MCF 10A (cell line): Measurements from ENCODE around the gene CDK14. TPM values are rescaled to one million over a fixed set of nuclear protein-coding genes. Genes with fewer than 3 reads are reported as not detected.

Experiments used
- BruUV-seq: library from RNA; stranded (reverse); fragments of 400-500 nt; replicated peaks from 2 replicates; lab custom pipeline; 2021; lab: Mats Ljungman, UMichigan
- CTCF ChIA-PET: fragments of 300-600 bp; sonication (Branson Sonifier 250); formaldehyde crosslinking; extraction: SDS; loops from one replicate; lab custom pipeline; 2021; ENCODE audit warnings: antibody characterized with exemption, inconsistent platforms; lab: Yijun Ruan, JAX
- POLR2A ChIA-PET: fragments of 300-600, 350-650 bp; sonication (Branson Sonifier 250); formaldehyde crosslinking; extraction: SDS; loops from one replicate; lab custom pipeline; 2020; ENCODE audit warnings: antibody characterized with exemption, inconsistent platforms; lab: Yijun Ruan, JAX
- DNase-seq: peaks from one replicate; pipeline ENCODE4 v3.0.0-alpha.2; 2018; ENCODE audit not compliant: unreplicated experiment
- H3K27ac Mint-ChIP-seq: one replicate; pipeline ENCODE4 v1.8.0; 2022; ENCODE audit warnings: mild to moderate bottlenecking, low read depth, mixed read lengths; ENCODE audit not compliant: unreplicated experiment
- H3K27me3 Mint-ChIP-seq: one replicate; pipeline ENCODE4 v1.8.0; 2022; ENCODE audit warnings: mixed read lengths; ENCODE audit not compliant: insufficient read depth, unreplicated experiment
- H3K36me3 Mint-ChIP-seq: one replicate; pipeline ENCODE4 v1.8.0; 2022; ENCODE audit warnings: mild to moderate bottlenecking, moderate library complexity, mixed read lengths; ENCODE audit not compliant: insufficient read depth, unreplicated experiment
- H3K4me1 Mint-ChIP-seq: one replicate; pipeline ENCODE4 v1.8.0; 2022; ENCODE audit warnings: mixed read lengths; ENCODE audit not compliant: insufficient read depth, unreplicated experiment
- H3K4me3 Mint-ChIP-seq: one replicate; pipeline ENCODE4 v1.8.0; 2022; ENCODE audit warnings: mild to moderate bottlenecking, moderate library complexity, mixed read lengths; ENCODE audit not compliant: unreplicated experiment
- H3K9me3 Mint-ChIP-seq: one replicate; pipeline ENCODE4 v1.8.0; 2022; ENCODE audit warnings: mixed read lengths; ENCODE audit not compliant: unreplicated experiment
- intact Hi-C: fragments of 100-400 bp; cut with micrococcal nuclease; formaldehyde crosslinking; loops from 2 replicates; pipeline ENCODE4 v1.14.1; 2022
- total RNA-seq: library from RNA; stranded (reverse); gene quantifications from 2 replicates; pipeline ENCODE4 v1.2.3, GENCODE V29; 2022
- TF ChIP-seq, protein P1 (sequence below): fragments of 200-600 bp; IDR thresholded peaks from one replicate; pipeline ENCODE4 v1.8.0; 2022; ENCODE audit warnings: antibody characterized with exemption, mild to moderate bottlenecking; ENCODE audit not compliant: unreplicated experiment

The CDK14 gene
- total RNA-seq, 1 experiment from 2014 or later, result 32.0 TPM

DNA sequence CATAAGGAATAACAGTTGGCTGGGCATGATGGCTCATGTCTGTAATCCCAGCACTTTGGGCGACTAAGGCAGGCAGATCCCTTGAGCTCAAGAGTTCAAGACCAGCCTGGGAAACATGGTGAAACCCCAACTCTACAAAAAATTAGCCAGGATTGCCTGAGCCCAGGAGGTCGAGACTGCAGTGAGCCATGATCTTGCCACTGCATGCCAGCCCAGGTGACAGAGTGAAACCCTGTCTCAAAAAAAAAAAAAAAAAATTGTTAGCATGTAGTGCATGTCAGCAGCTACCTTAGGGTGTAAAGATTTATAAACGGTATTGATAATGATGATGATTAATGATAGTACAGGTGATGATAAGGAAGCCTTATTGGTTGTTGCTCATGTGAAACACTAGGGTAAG is 336.9 kb downstream of the CDK14 start:
- Mint-ChIP-seq H3K36me3 (peaks cover 4% of the 10 kb centered on the region), H3K27me3 (no peaks in the 10 kb centered on the region), H3K4me1 (no peaks in the 10 kb centered on the region), H3K27ac (no peak overlapping the region), H3K9me3 (no peaks in the 10 kb centered on the region), H3K4me3 (no peak overlapping the region)
- ChIA-PET POLR2A (interaction anchor here (0.6 kb wide), 1 partner anchor 475 kb away, joined by 3 read pairs; no protein-coding TSS in a partner anchor), CTCF (no interaction called here)
- TF ChIP-seq, protein P1, sequence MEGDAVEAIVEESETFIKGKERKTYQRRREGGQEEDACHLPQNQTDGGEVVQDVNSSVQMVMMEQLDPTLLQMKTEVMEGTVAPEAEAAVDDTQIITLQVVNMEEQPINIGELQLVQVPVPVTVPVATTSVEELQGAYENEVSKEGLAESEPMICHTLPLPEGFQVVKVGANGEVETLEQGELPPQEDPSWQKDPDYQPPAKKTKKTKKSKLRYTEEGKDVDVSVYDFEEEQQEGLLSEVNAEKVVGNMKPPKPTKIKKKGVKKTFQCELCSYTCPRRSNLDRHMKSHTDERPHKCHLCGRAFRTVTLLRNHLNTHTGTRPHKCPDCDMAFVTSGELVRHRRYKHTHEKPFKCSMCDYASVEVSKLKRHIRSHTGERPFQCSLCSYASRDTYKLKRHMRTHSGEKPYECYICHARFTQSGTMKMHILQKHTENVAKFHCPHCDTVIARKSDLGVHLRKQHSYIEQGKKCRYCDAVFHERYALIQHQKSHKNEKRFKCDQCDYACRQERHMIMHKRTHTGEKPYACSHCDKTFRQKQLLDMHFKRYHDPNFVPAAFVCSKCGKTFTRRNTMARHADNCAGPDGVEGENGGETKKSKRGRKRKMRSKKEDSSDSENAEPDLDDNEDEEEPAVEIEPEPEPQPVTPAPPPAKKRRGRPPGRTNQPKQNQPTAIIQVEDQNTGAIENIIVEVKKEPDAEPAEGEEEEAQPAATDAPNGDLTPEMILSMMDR, result no peak
- no TSS peak for BruUV-seq
- intact Hi-C loops, result no loop called here
- no peak for DNase-seq

- no peak overlapping the region for H3K27ac Mint-ChIP-seq
- H3K27me3 Mint-ChIP-seq, result no peaks in the 10 kb centered on the region
- ChIA-PET CTCF (no interaction called here), POLR2A (no interaction called here)
- intact Hi-C loops, result no loop called here
- no peak for DNase-seq
- no peaks in the 10 kb centered on the region for H3K9me3 Mint-ChIP-seq
- no TSS peak for BruUV-seq
- no peaks in the 10 kb centered on the region for H3K4me1 Mint-ChIP-seq
- no peak overlapping the region for H3K4me3 Mint-ChIP-seq
- H3K36me3 Mint-ChIP-seq, result peaks cover 4% of the 10 kb centered on the region
- TF ChIP-seq, protein P1, result no peak
These were observed 337.9 kb downstream of the CDK14 start for GRCh38 chr7:90933984-90934383.

DNA sequence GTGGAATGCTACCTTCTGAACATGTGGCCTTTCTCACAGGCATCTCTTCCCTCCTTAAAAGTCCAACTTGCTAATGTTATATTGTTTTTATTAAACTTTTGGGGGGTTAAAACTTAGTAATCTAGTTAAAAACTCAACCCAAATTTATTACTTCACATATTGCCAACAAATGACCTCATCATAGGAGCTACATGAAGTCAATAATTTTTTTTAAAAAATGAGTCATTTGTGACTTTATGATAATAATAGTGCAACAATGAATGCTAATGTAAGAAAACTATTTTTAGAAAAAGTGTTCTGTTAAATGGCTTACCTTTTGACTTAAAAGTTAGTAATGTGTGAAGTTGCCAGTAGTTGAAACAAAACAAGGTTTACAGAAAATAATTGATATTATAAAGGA is 342.2 kb downstream of the CDK14 start:
- H3K9me3 Mint-ChIP-seq, result no peaks in the 10 kb centered on the region
- DNase-seq, result no peak
- H3K27ac Mint-ChIP-seq, result no peak overlapping the region
- intact Hi-C loops, result no loop called here
- ChIA-PET CTCF (interaction anchor here (1.3 kb wide), 1 partner anchor 7 kb away, joined by 4 read pairs; no protein-coding TSS in a partner anchor), POLR2A (interaction anchor here (0.6 kb wide), 1 partner anchor 341 kb away, joined by 4 read pairs; no protein-coding TSS in a partner anchor)
- no TSS peak for BruUV-seq
- TF ChIP-seq, protein P1, result no peak
- no peaks in the 10 kb centered on the region for H3K27me3 Mint-ChIP-seq
- no peak overlapping the region for H3K4me3 Mint-ChIP-seq
- no peaks in the 10 kb centered on the region for H3K36me3 Mint-ChIP-seq
- H3K4me1 Mint-ChIP-seq, result no peaks in the 10 kb centered on the region

DNA sequence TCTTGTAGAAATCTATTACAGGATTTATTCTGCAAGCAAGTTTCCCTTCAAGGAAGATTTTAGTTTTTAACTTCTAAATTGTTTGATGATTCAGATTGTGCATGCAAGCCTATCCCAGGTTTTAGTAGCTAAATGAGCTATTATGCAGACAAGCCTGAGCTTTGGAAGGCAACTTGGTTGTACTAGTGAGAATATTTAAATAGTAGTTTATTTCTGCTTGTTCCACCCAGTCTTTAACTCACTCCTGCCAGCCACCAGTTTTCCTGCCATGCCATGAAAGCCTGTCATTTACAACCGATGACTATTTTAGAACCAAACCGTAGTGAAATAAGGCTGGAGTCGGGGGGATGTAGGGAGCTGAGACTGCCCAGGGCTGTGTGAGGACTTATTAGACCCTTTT is 343.5 kb downstream of the CDK14 start:
- no peak overlapping the region for H3K27ac Mint-ChIP-seq
- CTCF ChIA-PET, result interaction anchor here (0.7 kb wide), 1 partner anchor 889 kb away, joined by 3 read pairs; no protein-coding TSS in a partner anchor
- H3K27me3 Mint-ChIP-seq, result no peaks in the 10 kb centered on the region
- TF ChIP-seq, protein P1, result no peak
- H3K4me1 Mint-ChIP-seq, result peaks cover under 1% of the 10 kb centered on the region
- BruUV-seq, result no TSS peak
- no peak for DNase-seq
- no peaks in the 10 kb centered on the region for H3K9me3 Mint-ChIP-seq
- POLR2A ChIA-PET, result no interaction called here
- no peaks in the 10 kb centered on the region for H3K36me3 Mint-ChIP-seq
- intact Hi-C loops, result no loop called here
- no peak overlapping the region for H3K4me3 Mint-ChIP-seq
